ENCODE measurements around the gene SRCIN1. TPM values are rescaled to one million over a fixed set of nuclear protein-coding genes. Genes with fewer than 3 reads are reported as not detected.
"Not testable (repeated sequence)": the region's sequence is repeated elsewhere in the genome, so short reads cannot be mapped to it uniquely, and the experiment has no call there.

SRCIN1 gene
- total RNA-seq, 2 donors from 2014 or later = 0.52 to 1.1 TPM

DNA sequence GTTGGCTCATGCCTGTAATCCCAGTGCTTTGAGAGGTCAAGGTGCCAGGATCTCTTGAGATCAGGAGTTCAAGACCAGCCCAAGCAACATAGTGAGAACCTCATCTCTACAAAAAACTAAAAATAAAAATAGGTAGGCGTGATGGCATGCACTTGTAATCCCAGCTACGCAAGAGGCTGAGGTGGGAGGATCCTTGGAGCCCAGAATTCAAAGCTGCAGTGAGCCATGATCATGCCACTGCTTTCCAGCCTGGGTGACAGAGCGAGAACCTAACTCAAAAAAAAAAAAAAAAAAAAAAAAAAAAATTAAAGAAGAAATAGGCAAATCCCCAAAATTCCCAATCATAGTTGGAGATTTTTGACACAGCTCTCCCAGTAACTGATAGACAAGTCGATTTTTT is 32.2 kb upstream of the SRCIN1 start:
- no peaks in the 10 kb centered on the region for H3K36me3 ChIP-seq
- DNase-seq (ENCODE audit: low spot score) = no peak
- H3K9me3 ChIP-seq = no peaks in the 10 kb centered on the region
- no peak overlapping the region for H3K27ac ChIP-seq
- TF ChIP-seq, protein P1, sequence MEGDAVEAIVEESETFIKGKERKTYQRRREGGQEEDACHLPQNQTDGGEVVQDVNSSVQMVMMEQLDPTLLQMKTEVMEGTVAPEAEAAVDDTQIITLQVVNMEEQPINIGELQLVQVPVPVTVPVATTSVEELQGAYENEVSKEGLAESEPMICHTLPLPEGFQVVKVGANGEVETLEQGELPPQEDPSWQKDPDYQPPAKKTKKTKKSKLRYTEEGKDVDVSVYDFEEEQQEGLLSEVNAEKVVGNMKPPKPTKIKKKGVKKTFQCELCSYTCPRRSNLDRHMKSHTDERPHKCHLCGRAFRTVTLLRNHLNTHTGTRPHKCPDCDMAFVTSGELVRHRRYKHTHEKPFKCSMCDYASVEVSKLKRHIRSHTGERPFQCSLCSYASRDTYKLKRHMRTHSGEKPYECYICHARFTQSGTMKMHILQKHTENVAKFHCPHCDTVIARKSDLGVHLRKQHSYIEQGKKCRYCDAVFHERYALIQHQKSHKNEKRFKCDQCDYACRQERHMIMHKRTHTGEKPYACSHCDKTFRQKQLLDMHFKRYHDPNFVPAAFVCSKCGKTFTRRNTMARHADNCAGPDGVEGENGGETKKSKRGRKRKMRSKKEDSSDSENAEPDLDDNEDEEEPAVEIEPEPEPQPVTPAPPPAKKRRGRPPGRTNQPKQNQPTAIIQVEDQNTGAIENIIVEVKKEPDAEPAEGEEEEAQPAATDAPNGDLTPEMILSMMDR (IDR thresholded peaks at IDR 0.05) = no peak
- H3K4me1 ChIP-seq = no peaks in the 10 kb centered on the region
- H3K27me3 ChIP-seq = no peaks in the 10 kb centered on the region
- no peak overlapping the region for H3K4me3 ChIP-seq

DNA sequence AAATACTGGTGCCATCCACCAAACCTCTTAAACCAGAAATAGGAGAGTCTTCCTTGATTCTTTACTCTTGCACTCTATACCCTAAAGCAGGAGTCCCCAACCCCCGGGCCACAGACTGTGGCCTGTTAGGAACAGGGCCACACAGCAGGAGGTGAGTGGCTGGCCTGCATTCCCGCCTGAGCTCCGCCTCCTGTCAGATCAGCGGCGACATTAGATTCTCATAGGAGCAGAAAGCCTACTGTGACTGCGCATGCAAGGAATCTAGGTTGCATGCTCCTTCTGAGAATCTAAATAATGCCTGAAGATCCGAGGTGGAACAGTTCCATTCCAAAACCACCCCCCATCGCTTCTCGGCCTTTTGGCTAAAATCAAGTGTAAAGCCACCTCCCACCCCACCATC is 30.3 kb upstream of the SRCIN1 start:
- TF ChIP-seq, protein P1 (IDR thresholded peaks at IDR 0.05) = no peak
- Histone ChIP-seq H3K4me3 (no peak overlapping the region), H3K27ac (no peak overlapping the region), H3K9me3 (no peaks in the 10 kb centered on the region), H3K27me3 (no peaks in the 10 kb centered on the region), H3K4me1 (no peaks in the 10 kb centered on the region), H3K36me3 (no peaks in the 10 kb centered on the region)
- no peak for DNase-seq (ENCODE audit: low spot score)

DNA sequence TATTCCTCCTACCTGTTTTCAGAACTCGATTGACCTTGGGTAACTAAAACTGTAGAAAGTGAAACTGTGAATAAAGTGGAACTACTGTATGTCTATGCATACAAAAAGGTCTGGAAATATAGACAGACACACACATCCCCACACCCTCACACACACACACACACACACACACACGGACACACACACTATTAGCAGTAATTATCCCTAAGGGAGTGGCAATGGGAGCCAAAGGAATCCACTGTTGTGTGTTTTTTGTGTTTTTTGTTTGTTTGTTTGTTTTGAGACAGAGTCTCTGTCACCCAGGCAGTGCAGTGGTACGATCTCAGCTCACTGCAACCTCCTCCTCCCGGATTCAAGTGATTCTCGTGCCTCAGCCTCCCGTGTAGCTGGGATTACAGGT is 26.6 kb upstream of the SRCIN1 start:
- DNase-seq (ENCODE audit: low spot score) = no peak
- Histone ChIP-seq H3K4me1 (no peaks in the 10 kb centered on the region), H3K4me3 (no peak overlapping the region), H3K27me3 (no peaks in the 10 kb centered on the region), H3K9me3 (no peaks in the 10 kb centered on the region), H3K27ac (no peak overlapping the region), H3K36me3 (no peaks in the 10 kb centered on the region)
- TF ChIP-seq, protein P1 (IDR thresholded peaks at IDR 0.05) = no peak

DNA sequence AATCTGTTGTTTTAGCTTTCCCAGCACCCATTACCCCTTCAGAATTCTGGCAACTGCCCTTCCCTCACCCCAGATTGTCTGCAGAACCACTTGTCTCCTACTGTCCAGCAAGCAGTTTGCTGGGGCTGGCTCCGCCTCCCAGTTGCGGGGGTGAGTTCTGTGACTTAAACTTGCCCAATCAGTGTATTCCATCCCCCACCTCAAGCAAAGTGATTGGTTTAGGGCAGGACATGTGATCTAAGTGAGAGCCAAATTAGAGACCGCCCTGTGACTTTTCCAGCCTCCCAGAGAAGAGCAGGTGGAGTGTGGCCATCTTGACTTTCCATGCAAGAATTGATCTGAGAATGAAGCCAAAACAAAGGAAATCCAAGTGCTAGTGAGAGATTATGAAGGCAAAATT is 22.7 kb upstream of the SRCIN1 start:
- Histone ChIP-seq H3K9me3 (no peaks in the 10 kb centered on the region), H3K4me1 (no peaks in the 10 kb centered on the region), H3K4me3 (no peak overlapping the region), H3K27me3 (no peaks in the 10 kb centered on the region), H3K27ac (no peak overlapping the region), H3K36me3 (no peaks in the 10 kb centered on the region)
- TF ChIP-seq, protein P1 (IDR thresholded peaks at IDR 0.05) = no peak
- no peak for DNase-seq (ENCODE audit: low spot score)

DNA sequence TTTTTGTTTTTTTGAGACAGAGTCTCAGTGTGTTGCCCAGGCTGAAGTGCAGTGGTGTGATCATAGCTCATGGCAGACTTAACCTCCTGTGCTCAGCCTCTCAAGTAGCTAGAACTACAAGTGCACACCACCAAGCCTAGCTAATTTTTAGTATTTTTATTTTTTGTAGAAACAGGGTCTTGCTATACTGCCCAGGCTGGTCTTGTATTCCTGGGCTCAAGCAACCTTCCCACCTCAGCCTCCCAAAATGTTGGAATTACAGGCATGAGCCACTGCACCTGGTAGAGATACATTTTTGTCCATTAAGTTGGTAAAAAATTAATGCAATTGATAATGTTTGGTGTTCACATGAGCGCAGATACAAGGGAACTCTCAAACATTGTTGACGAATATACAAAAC is 22.2 kb upstream of the SRCIN1 start:
- no peak for DNase-seq (ENCODE audit: low spot score)
- Histone ChIP-seq H3K27me3 (no peaks in the 10 kb centered on the region), H3K9me3 (no peaks in the 10 kb centered on the region), H3K4me1 (no peaks in the 10 kb centered on the region), H3K27ac (no peak overlapping the region), H3K36me3 (no peaks in the 10 kb centered on the region), H3K4me3 (no peak overlapping the region)
- TF ChIP-seq, protein P1 (IDR thresholded peaks at IDR 0.05) = no peak

DNA sequence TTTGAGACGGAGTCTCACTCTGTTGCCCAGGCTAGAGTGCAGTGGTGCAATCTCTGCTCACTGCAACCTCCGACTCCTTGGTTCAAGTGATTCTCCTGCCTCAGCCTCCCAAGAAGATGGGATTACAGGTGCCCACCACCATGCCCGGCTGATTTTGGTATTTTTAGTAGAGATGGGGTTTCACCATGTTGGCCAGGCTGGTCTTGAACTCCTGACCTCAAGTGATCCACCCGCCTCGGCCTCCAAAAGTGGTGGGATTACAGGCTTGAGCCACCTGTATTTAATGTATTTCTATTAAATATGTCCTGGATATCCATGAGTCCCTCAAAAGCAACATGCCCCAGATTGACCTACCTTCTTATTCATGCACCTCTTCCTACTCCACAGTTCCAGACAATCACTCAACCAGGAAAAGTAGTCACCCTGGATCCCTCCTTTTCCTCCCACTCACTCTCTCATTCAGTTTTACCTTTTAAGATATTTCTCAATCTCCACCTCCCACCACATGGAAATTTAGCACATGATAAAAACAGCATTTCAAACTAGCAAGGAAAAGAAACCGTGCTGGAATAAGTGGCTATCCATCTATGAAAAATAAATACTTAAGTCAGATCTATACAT is 21.0 kb upstream of the SRCIN1 start:
- H3K27me3 ChIP-seq; H3K27ac ChIP-seq; H3K4me3 ChIP-seq; DNase-seq (ENCODE audit: low spot score); H3K36me3 ChIP-seq; H3K4me1 ChIP-seq; H3K9me3 ChIP-seq: not testable (repeated sequence)

Measured in right atrium auricular region (tissue), 2 donors.